Heart left ventricle (tissue), 13 donors: ENCODE measurements around the gene SLC9A5.

Source experiments
- POLR2A ChIP-seq, 2 donors: fragments of 450-650 bp; IDR thresholded peaks; one replicate each; pipeline ENCODE4 v1.6.1; 2017; ENCODE audit warnings: antibody characterized with exemption in 2 of 2, mild to moderate bottlenecking in 2 of 2, moderate library complexity in 2 of 2
- TF ChIP-seq, protein P1 (sequence below), 12 donors: fragments of 200-600 bp; sonication (generic) in 4 of 12; IDR thresholded peaks; one replicate each; pipeline versions ENCODE4 v1.5.0 to v1.8.0; 2018 to 2022; ENCODE audit warnings: antibody characterized with exemption in 12 of 12, mild to moderate bottlenecking in 5 of 12
- donor health status: ischemic (EF 13 %, LVEDD 7.1; RV severe dilation, severe dysfunction).
- donor health status: DM: no; HTN: yes; CAD: no.
- donor health status: DM: no; HTN: no; CAD: no.
- donor health status: ischemic (EF 25% LVEDD 6.9; RV normal size, moderate dysfunction).
- donor health status: ischemic (EF 25% LVEDD 5.7; RV mildly dilated, moderate dysfunction).
- donor health status: ischemic (EF 35%, LVEDD 5.7; RV mildly dilated, moderate dysfunction).
- donor health status: nonischemic (EF 11% LVEDD 7.7; RV severe dilation, severe dysfunction).
- donor health status: DM: yes; HTN: yes; CAD: no.
- donor health status: PGD.
- donor health status: ischemic (EF 29% LVEDD 5.4; RV normal size, mild dysfunction).
- donor health status: nonischemic (EF 23%, LVEDD 6.1; RV moderate dilation, normal function).

DNA sequence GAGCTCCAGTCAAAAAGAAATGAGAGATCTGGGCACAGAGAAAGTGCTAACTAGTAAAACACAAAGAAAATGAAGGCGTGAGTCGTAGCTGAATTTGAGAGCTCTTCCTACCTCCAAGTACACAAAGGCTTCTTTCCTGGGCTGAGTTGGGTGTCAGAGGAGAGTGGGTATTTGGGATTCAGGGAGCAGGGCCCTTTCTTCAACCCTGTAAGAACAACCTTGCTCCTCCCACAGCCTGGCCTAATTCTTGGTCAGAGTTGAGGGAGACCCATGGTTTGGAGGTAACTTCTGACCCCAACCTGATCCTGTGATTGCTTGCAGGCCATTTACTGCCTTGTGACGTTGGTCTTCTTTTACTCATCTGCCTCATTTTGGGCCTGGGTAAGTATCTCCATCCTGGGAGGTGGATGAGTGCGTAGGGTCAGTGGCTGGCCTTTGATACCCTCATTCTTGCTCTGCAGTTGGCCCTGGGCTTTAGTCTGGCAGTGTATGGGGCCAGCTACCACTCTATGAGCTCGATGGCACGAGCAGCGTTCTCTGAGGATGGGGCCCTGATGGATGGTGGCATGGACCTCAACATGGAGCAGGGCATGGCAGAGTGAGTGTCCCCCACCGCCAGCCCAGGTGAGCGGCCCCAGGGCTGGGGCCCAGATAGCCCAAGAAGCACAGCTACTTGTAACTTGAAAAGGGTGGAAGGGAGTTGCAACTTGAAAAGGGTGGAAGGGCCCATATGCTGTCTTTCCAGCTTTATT is 20.6 kb upstream of the SLC9A5 start:
- no peak for TF ChIP-seq POLR2A (IDR thresholded peaks at IDR 0.05)
- TF ChIP-seq, protein P1, sequence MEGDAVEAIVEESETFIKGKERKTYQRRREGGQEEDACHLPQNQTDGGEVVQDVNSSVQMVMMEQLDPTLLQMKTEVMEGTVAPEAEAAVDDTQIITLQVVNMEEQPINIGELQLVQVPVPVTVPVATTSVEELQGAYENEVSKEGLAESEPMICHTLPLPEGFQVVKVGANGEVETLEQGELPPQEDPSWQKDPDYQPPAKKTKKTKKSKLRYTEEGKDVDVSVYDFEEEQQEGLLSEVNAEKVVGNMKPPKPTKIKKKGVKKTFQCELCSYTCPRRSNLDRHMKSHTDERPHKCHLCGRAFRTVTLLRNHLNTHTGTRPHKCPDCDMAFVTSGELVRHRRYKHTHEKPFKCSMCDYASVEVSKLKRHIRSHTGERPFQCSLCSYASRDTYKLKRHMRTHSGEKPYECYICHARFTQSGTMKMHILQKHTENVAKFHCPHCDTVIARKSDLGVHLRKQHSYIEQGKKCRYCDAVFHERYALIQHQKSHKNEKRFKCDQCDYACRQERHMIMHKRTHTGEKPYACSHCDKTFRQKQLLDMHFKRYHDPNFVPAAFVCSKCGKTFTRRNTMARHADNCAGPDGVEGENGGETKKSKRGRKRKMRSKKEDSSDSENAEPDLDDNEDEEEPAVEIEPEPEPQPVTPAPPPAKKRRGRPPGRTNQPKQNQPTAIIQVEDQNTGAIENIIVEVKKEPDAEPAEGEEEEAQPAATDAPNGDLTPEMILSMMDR (IDR thresholded peaks at IDR 0.05) = no peak
